ENCODE data around the gene CYP3A4.

Gene CYP3A4

DNA sequence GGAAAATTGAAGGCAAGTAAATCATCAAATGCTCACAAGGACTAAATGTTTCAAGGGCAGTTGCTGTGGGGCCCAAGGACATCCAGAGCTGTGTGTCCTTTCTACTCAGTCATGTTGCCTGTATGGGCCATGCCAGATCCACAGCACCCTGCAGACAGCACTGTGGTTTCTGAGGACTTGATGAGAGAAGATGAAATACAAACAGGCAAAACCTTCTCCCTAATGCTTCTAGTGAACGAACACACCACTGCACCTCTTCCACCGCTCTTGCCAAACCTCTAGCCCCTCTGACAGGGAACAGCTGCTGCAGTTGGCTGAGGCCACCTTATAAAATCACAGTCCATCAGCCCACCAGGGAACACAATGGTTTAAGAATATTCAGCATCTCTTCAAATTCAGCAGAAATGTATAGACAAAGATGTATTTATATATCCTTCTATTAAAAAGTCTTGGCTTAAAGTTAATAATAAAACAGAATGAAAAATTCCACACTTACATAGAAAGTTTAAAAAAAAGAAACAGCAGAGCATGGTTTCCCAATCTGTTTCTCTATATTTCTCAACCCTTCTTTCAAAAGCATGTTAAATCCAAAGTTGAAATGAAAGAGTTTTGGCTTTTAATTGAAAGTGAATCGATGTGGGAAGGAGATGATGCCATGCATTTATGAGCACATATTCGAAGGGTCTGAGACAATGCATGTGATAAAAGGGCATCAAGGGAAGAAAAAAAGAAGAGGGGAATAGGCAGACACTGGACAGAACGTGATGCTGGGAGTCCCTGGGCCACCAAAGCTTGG, 63.0 kb downstream of the CYP3A4 start:
- no peak for DNase-seq (ENCODE audit: low spot score)

DNA sequence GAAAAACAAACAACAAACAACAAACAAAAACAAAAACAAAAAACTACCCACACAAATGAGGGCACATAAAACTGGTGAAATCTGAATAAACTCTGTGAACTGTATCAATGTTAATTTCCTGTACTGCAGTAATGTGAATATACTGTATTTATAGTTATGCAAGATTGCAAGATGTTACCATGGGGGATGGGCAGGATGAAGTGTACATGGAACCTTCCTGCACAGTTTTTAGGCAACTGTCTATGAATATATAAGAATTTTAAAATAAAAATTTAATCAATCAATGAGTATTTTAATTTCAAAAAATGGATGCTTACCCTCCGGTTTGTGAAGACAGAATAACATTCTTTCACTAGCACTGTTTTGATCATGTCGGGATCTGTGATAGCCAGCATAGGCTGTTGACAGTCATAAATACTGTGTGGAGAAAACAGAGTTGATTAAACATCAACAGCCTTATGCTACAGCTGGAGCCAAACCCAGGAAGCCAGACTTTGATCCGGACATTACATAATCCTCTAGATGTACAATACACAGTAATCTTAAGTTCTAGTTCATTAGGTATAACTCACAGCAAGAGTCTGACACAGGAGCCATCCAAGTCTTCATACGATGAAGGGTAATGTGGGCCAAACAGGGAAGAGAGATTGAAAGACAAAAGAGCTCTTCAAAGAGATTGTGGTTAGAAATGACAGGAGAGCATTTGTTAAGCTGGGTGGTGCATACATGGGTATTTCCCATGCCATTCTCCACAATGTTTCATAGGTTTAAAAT, 63.8 kb downstream of the CYP3A4 start:
- DNase-seq (ENCODE audit: low spot score): no peak

DNA sequence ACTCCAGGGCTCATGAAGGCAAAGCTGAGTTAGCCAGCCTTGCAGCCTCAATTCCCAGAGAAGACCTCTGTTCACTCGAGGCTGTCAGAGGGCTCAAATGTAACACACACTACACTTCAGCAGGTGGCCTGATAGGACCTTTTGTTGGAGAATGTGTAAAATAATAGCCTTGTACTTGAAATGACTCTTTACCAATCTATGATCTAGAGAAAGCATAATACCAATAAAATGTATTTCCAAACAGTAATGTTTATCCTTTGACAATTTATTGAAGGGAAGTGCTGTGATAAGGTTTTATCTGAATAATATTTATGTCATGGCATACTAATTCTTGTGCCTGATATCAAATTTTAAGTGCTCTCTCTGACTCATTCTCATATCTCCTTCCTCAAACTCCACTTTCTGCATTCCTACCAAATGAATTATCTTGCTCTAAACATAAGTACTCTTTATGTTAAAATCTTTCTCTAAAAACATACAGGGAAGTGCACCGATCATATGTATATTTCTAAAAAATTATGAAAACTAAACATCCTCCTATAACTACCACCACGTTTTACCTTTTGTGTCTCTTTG, 69.9 kb downstream of the CYP3A4 start:
- no peak for DNase-seq (ENCODE audit: low spot score)

DNA sequence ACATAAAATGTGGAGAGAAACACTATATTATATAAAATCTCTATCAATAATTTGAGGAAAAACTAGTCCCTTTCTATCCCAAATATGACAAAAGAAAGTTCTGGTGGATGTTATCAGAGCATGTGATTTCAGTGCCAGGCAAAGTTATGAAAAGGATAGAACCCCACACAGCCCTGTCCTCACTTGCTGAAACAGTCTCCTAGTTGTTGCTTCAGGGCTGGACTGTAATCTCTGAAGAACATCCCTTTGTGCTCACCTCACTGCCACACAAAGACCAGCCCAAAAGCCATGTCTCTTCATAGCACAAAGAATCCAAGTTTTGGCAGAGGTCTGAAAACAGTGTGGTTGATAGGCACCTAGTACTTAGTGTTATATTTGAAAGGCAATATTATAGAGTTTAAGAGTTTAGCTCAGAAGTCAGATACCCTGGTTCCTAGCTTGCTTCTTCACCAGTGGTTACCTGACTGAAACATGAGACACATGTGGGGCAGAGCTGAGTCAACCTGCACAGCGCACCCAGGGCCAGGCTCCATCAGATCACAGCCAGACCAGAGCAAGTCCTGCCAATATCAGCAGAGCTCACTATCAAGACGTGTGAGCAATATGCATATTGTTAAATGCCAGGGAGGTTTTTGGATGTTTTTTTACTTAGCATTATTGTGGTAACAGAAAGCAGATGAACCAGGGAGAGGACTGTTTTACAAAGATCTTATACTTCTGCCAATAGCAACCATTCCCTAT, 74.0 kb downstream of the CYP3A4 start:
- no peak for DNase-seq (ENCODE audit: low spot score)

DNA sequence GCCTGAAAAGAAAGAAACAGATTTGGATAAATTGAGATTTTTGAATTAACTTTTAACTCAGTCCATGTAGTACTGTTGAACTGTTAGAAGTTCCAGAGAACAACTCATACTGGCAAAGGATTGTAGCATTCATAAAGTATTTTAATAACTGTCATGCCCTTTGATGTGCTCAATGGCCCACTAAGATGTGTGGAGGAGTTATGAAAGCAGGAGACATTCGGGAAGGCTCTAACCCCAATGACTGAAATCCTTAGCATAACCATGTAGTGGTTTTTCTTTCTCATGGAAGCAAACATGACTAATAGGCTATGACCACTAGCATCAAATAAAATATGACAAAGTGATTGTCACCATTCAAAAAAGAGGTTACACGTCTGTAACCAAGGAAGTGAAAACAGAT, 74.7 kb downstream of the CYP3A4 start:
- DNase-seq (ENCODE audit: low spot score): no peak

DNA sequence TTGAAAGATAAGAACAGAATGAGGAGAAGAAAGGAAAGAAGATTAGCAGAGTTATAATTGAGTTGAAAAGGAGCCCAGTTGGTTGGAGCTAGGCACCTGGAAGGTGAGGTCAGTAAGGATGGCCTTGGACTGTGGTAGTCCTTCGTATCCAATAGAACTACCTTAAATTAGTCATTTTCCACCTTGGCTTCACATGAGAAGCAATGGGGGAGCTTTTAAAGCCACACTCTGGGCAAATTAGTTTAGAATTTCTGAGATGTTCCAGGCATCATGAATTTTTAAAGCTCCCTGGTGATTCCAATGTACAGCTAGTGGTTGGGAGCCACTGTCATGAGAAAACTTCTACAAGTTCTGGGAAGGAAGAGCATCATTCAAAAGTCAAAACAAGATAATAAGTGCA, 76.9 kb downstream of the CYP3A4 start:
- DNase-seq (ENCODE audit: low spot score): no peak
